ENCODE data around the gene ZNF536.

GRCh38 chr19:30353394-30353945 lies 18.7 kb upstream of the ZNF536 start:
- TF ChIP-seq ZNF512 (CRISPR knock-in tag; IDR thresholded peaks at IDR 0.05; ENCODE audit: borderline replicate concordance): no peak
- no peak for TF ChIP-seq MAX (CRISPR knock-in tag; IDR thresholded peaks at IDR 0.05)
- TF ChIP-seq IRF2 (CRISPR knock-in tag; IDR thresholded peaks at IDR 0.05; ENCODE audit: borderline replicate concordance, low read depth): no peak
- TF ChIP-seq TEAD1 (CRISPR knock-in tag; IDR thresholded peaks at IDR 0.05): no peak
- TF ChIP-seq ZNF416 (CRISPR knock-in tag; IDR thresholded peaks at IDR 0.05): no peak
- no peak for TF ChIP-seq ZSCAN18 (CRISPR knock-in tag; IDR thresholded peaks at IDR 0.05)
- TF ChIP-seq JUN (CRISPR knock-in tag; IDR thresholded peaks at IDR 0.05): no peak
- no peak for TF ChIP-seq ATF2 (CRISPR knock-in tag; IDR thresholded peaks at IDR 0.05; ENCODE audit: borderline replicate concordance, low read depth)
- no peak for TF ChIP-seq CTCF (IDR thresholded peaks at IDR 0.05)
- TF ChIP-seq E2F5 (CRISPR knock-in tag; IDR thresholded peaks at IDR 0.05): no peak
- TF ChIP-seq NR3C1 (CRISPR knock-in tag; conservative IDR thresholded peaks at IDR 0.05; ENCODE audit: low read depth): no peak
- no peak for TF ChIP-seq TP53 (CRISPR knock-in tag; IDR thresholded peaks at IDR 0.05)
